ENCODE results near the gene CMSS1.
A peak's percentile ranks its signal among the peaks of the same experiment; 100 is the strongest.
"Not testable (repeated sequence)": the region's sequence is repeated elsewhere in the genome, so short reads cannot be mapped to it uniquely, and the experiment has no call there.

The CMSS1 gene

GRCh38 chr3:99823723-99824711, 6.4 kb downstream of the CMSS1 start:
- peak; percentile 29 for DNase-seq

- peak; percentile 81 for DNase-seq
Measured at GRCh38 chr3:99825004-99825640, 7.5 kb downstream of the CMSS1 start.

- DNase-seq, result no peak
Measured at GRCh38 chr3:99829844-99830243, 12.2 kb downstream of the CMSS1 start.

- peak; percentile 61 for DNase-seq
Measured at GRCh38 chr3:99833617-99834205, 16.0 kb downstream of the CMSS1 start.

GRCh38 chr3:99834211-99834957, 16.7 kb downstream of the CMSS1 start:
- DNase-seq, result no peak

- DNase-seq, result no peak
Measured at GRCh38 chr3:99836681-99837080, 19.0 kb downstream of the CMSS1 start.

GRCh38 chr3:99837715-99838114, 20.1 kb downstream of the CMSS1 start:
- DNase-seq, result no peak

GRCh38 chr3:99838755-99839154, 21.1 kb downstream of the CMSS1 start:
- DNase-seq, result no peak

- DNase-seq, result no peak
Measured at GRCh38 chr3:99839613-99840012, 22.0 kb downstream of the CMSS1 start.

GRCh38 chr3:99841949-99842348, 24.3 kb downstream of the CMSS1 start:
- DNase-seq, result not testable (repeated sequence)

- DNase-seq, result peak; percentile 68
Measured at GRCh38 chr3:99842826-99843589, 25.3 kb downstream of the CMSS1 start.

GRCh38 chr3:99843590-99844258, 26.1 kb downstream of the CMSS1 start:
- DNase-seq, result no peak

- DNase-seq, result peak; percentile 29
Measured at GRCh38 chr3:99845331-99845730, 27.7 kb downstream of the CMSS1 start.

GRCh38 chr3:99845999-99846398, 28.3 kb downstream of the CMSS1 start:
- peak; percentile 34 for DNase-seq

GRCh38 chr3:99846477-99847160, 29.0 kb downstream of the CMSS1 start:
- no peak for DNase-seq

- DNase-seq, result no peak
Measured at GRCh38 chr3:99848433-99848832, 30.8 kb downstream of the CMSS1 start.

GRCh38 chr3:99850608-99851007, 32.9 kb downstream of the CMSS1 start:
- no peak for DNase-seq

GRCh38 chr3:99851955-99852354, 34.3 kb downstream of the CMSS1 start:
- no peak for DNase-seq

GRCh38 chr3:99852851-99853250, 35.2 kb downstream of the CMSS1 start:
- no peak for DNase-seq

GRCh38 chr3:99854756-99855298, 37.2 kb downstream of the CMSS1 start:
- DNase-seq, result no peak

- no peak for DNase-seq
Measured at GRCh38 chr3:99855900-99856299, 38.2 kb downstream of the CMSS1 start.
